ENCODE data around the gene CA6. TPM values are rescaled to one million over a fixed set of nuclear protein-coding genes. Genes with fewer than 3 reads are reported as not detected.
A peak's percentile ranks its signal among the peaks of the same experiment; 100 is the strongest.
"Not testable (repeated sequence)": the region's sequence is repeated elsewhere in the genome, so short reads cannot be mapped to it uniquely, and the experiment has no call there.

CA6 gene
- total and polyA plus RNA-seq, 4 experiments from 2014 or later: 0.35 to 2.5 TPM; not detected in 2

GRCh38 chr1:8966606-8967005, 20.9 kb downstream of the CA6 start:
- Histone ChIP-seq H3K4me1 (ENCODE audit: insufficient read depth, low read length) (peaks cover 36% of the 10 kb centered on the region), H3K36me3 (ENCODE audit: insufficient read depth, low read length) (no peaks in the 10 kb centered on the region), H3K9me3 (ENCODE audit: control insufficient read depth in 1 of 2, low read length in 2 of 2) (no peaks in the 10 kb centered on the region), H3K4me3 (ENCODE audit: low read length in 2 of 2) (peak overlapping the region in 1 of 2 donors; percentile 5), H3K27ac (ENCODE audit: low read depth, low read length) (no peak overlapping the region), H3K27me3 (ENCODE audit: insufficient read depth, low read length) (no peaks in the 10 kb centered on the region)
- no peak for DNase-seq
- H3K27ac Mint-ChIP-seq: peak overlapping the region in 1 of 7 donors; percentile 42
- intact Hi-C loops (cut with micrococcal nuclease): no loop called here
- peaks cover 8 to 32% of the 10 kb centered on the region in 2 donors for H3K36me3 Mint-ChIP-seq
- H3K27me3 Mint-ChIP-seq: peaks cover 0 to 1% of the 10 kb centered on the region in 2 donors
- peaks cover 0 to 2% (median 0%) of the 10 kb centered on the region in 8 donors for H3K9me3 Mint-ChIP-seq
- CTCF ChIA-PET (ENCODE audit: partially characterized antibody): no interaction called here
- H3K4me3 Mint-ChIP-seq: peak overlapping the region in 5 of 8 donors; percentile 3 to 53 (median 40)
- POLR2A ChIA-PET (ENCODE audit: partially characterized antibody): interaction anchor here (4.0 kb wide), 1 partner anchor 19 kb away, joined by 12 read pairs; no protein-coding TSS in a partner anchor
- peaks cover 36 to 86% (median 51%) of the 10 kb centered on the region in 4 donors for H3K4me1 Mint-ChIP-seq

- intact Hi-C loops (cut with micrococcal nuclease); POLR2A ChIA-PET (ENCODE audit: partially characterized antibody); H3K27ac ChIP-seq (ENCODE audit: low read depth, low read length); H3K27me3 Mint-ChIP-seq; H3K27me3 ChIP-seq (ENCODE audit: insufficient read depth, low read length); H3K9me3 ChIP-seq (ENCODE audit: control insufficient read depth in 1 of 2, low read length in 2 of 2); H3K9me3 Mint-ChIP-seq; H3K36me3 ChIP-seq (ENCODE audit: insufficient read depth, low read length); DNase-seq; H3K4me3 ChIP-seq (ENCODE audit: low read length in 2 of 2): not testable (repeated sequence)
- peaks cover 31% of the 10 kb centered on the region for H3K4me1 ChIP-seq (ENCODE audit: insufficient read depth, low read length)
- peak overlapping the region in 7 of 8 donors; percentile 80 to 96 (median 94) for H3K4me3 Mint-ChIP-seq
- CTCF ChIA-PET (ENCODE audit: partially characterized antibody): interaction anchor here (0.7 kb wide), 1 partner anchor 36 kb away, joined by 4 read pairs; no protein-coding TSS in a partner anchor
- peaks cover 34 to 85% (median 50%) of the 10 kb centered on the region in 4 donors for H3K4me1 Mint-ChIP-seq
- peaks cover 4 to 25% of the 10 kb centered on the region in 2 donors for H3K36me3 Mint-ChIP-seq
- H3K27ac Mint-ChIP-seq: peak overlapping the region; percentile 50 to 94 (median 67)
These were observed 23.2 kb downstream of the CA6 start for GRCh38 chr1:8968902-8969301.

- Histone ChIP-seq H3K4me1 (ENCODE audit: insufficient read depth, low read length) (peaks cover 31% of the 10 kb centered on the region), H3K27ac (ENCODE audit: low read depth, low read length) (peak overlapping the region; percentile 45), H3K4me3 (ENCODE audit: low read length in 2 of 2) (no peak overlapping the region), H3K9me3 (ENCODE audit: control insufficient read depth in 1 of 2, low read length in 2 of 2) (no peaks in the 10 kb centered on the region), H3K36me3 (ENCODE audit: insufficient read depth, low read length) (no peaks in the 10 kb centered on the region), H3K27me3 (ENCODE audit: insufficient read depth, low read length) (no peaks in the 10 kb centered on the region)
- peaks cover 31 to 77% (median 43%) of the 10 kb centered on the region in 4 donors for H3K4me1 Mint-ChIP-seq
- H3K9me3 Mint-ChIP-seq: peaks cover 0 to 2% (median 0%) of the 10 kb centered on the region in 8 donors
- intact Hi-C loops (cut with micrococcal nuclease): loop anchor here (2.0 to 5.0 kb wide), 2 partner anchors 19 to 53 kb away; no protein-coding TSS in a partner anchor
- H3K4me3 Mint-ChIP-seq: peak overlapping the region; percentile 83 to 96 (median 92)
- peaks cover 1 to 17% of the 10 kb centered on the region in 2 donors for H3K36me3 Mint-ChIP-seq
- POLR2A ChIA-PET (ENCODE audit: partially characterized antibody): interaction anchor here (1.8 kb wide), 3 partner anchors 18 to 91 kb away, joined by 7 to 9 read pairs (median 8); partner anchors contain the start of gene ENO1
- CTCF ChIA-PET (ENCODE audit: partially characterized antibody): interaction anchor here (0.6 to 3.5 kb wide), 5 partner anchors 18 to 90 kb away, joined by 3 to 38 read pairs (median 5); no protein-coding TSS in a partner anchor
- DNase-seq: no peak
- peak overlapping the region; percentile 54 to 93 (median 73) for H3K27ac Mint-ChIP-seq
- H3K27me3 Mint-ChIP-seq: peaks cover 0 to 1% of the 10 kb centered on the region in 2 donors
These were observed 24.3 kb downstream of the CA6 start for GRCh38 chr1:8969937-8970336.

- no peaks in the 10 kb centered on the region for H3K27me3 Mint-ChIP-seq
- Histone ChIP-seq H3K4me3 (ENCODE audit: low read length in 2 of 2) (peak overlapping the region; percentile 14 to 19), H3K9me3 (ENCODE audit: control insufficient read depth in 1 of 2, low read length in 2 of 2) (no peaks in the 10 kb centered on the region), H3K27ac (ENCODE audit: low read depth, low read length) (peak overlapping the region; percentile 45), H3K4me1 (ENCODE audit: insufficient read depth, low read length) (peaks cover 31% of the 10 kb centered on the region), H3K36me3 (ENCODE audit: insufficient read depth, low read length) (no peaks in the 10 kb centered on the region), H3K27me3 (ENCODE audit: insufficient read depth, low read length) (no peaks in the 10 kb centered on the region)
- H3K9me3 Mint-ChIP-seq: peaks cover 0 to 2% (median 0%) of the 10 kb centered on the region in 8 donors
- peak; percentile 59 to 74 (median 66) for DNase-seq
- intact Hi-C loops (cut with micrococcal nuclease): loop anchor here (2.0 to 5.0 kb wide), 2 partner anchors 18 to 54 kb away; no protein-coding TSS in a partner anchor
- peak overlapping the region; percentile 83 to 96 (median 92) for H3K4me3 Mint-ChIP-seq
- ChIA-PET POLR2A (ENCODE audit: partially characterized antibody) (interaction anchor here (0.7 to 1.8 kb wide), 5 partner anchors 13 to 92 kb away, joined by 4 to 9 read pairs (median 7); partner anchors contain the start of gene ENO1), CTCF (ENCODE audit: partially characterized antibody) (interaction anchor here (0.7 to 3.5 kb wide), 9 partner anchors 8 to 91 kb away, joined by 3 to 38 read pairs (median 4); no protein-coding TSS in a partner anchor)
- peak overlapping the region; percentile 73 to 97 (median 93) for H3K27ac Mint-ChIP-seq
- H3K36me3 Mint-ChIP-seq: peaks cover 1 to 13% of the 10 kb centered on the region in 2 donors
- peaks cover 27 to 68% (median 39%) of the 10 kb centered on the region in 4 donors for H3K4me1 Mint-ChIP-seq
These were observed 25.2 kb downstream of the CA6 start for GRCh38 chr1:8970870-8971337.

- no peaks in the 10 kb centered on the region for H3K9me3 ChIP-seq (ENCODE audit: control insufficient read depth in 1 of 2, low read length in 2 of 2)
- intact Hi-C loops (cut with micrococcal nuclease): loop anchor here (5.0 kb wide), 1 partner anchor 57 kb away; no protein-coding TSS in a partner anchor
- Mint-ChIP-seq H3K4me1 (peaks cover 14 to 35% (median 23%) of the 10 kb centered on the region in 4 donors), H3K36me3 (peaks cover 1 to 2% of the 10 kb centered on the region in 2 donors), H3K9me3 (no peaks in the 10 kb centered on the region), H3K27me3 (peaks cover 2 to 3% of the 10 kb centered on the region in 2 donors), H3K4me3 (no peak overlapping the region), H3K27ac (peak overlapping the region in 1 of 7 donors; percentile 8)
- peaks cover 14% of the 10 kb centered on the region for H3K4me1 ChIP-seq (ENCODE audit: insufficient read depth, low read length)
- DNase-seq: no peak
- H3K27ac ChIP-seq (ENCODE audit: low read depth, low read length): no peak overlapping the region
- ChIA-PET POLR2A (ENCODE audit: partially characterized antibody) (no interaction called here), CTCF (ENCODE audit: partially characterized antibody) (no interaction called here)
- H3K27me3 ChIP-seq (ENCODE audit: insufficient read depth, low read length): no peaks in the 10 kb centered on the region
- H3K36me3 ChIP-seq (ENCODE audit: insufficient read depth, low read length): no peaks in the 10 kb centered on the region
- no peak overlapping the region for H3K4me3 ChIP-seq (ENCODE audit: low read length in 2 of 2)
These were observed 28.9 kb downstream of the CA6 start for GRCh38 chr1:8974551-8974950.

- intact Hi-C loops (cut with micrococcal nuclease): no loop called here
- H3K9me3 ChIP-seq (ENCODE audit: control insufficient read depth in 1 of 2, low read length in 2 of 2): no peaks in the 10 kb centered on the region
- no peak overlapping the region for H3K27ac Mint-ChIP-seq
- H3K36me3 Mint-ChIP-seq: no peaks in the 10 kb centered on the region
- H3K4me1 ChIP-seq (ENCODE audit: insufficient read depth, low read length): peaks cover 8% of the 10 kb centered on the region
- no peak overlapping the region for H3K4me3 Mint-ChIP-seq
- H3K27me3 Mint-ChIP-seq: peaks cover 2 to 4% of the 10 kb centered on the region in 2 donors
- peaks cover 8 to 18% (median 12%) of the 10 kb centered on the region in 4 donors for H3K4me1 Mint-ChIP-seq
- ChIA-PET CTCF (ENCODE audit: partially characterized antibody) (interaction anchor here (0.5 to 1.4 kb wide), 4 partner anchors 9 to 76 kb away, joined by 3 to 4 read pairs (median 3); no protein-coding TSS in a partner anchor), POLR2A (ENCODE audit: partially characterized antibody) (no interaction called here)
- no peak overlapping the region for H3K4me3 ChIP-seq (ENCODE audit: low read length in 2 of 2)
- no peaks in the 10 kb centered on the region for H3K9me3 Mint-ChIP-seq
- no peak overlapping the region for H3K27ac ChIP-seq (ENCODE audit: low read depth, low read length)
- no peaks in the 10 kb centered on the region for H3K27me3 ChIP-seq (ENCODE audit: insufficient read depth, low read length)
- no peak for DNase-seq
- no peaks in the 10 kb centered on the region for H3K36me3 ChIP-seq (ENCODE audit: insufficient read depth, low read length)
These were observed 30.7 kb downstream of the CA6 start for GRCh38 chr1:8976338-8976737.

GRCh38 chr1:8976896-8977450, 31.3 kb downstream of the CA6 start:
- no peak for DNase-seq
- H3K4me3 ChIP-seq (ENCODE audit: low read length in 2 of 2): no peak overlapping the region
- H3K9me3 Mint-ChIP-seq: no peaks in the 10 kb centered on the region
- CTCF ChIA-PET (ENCODE audit: partially characterized antibody): interaction anchor here (0.5 to 1.4 kb wide), 5 partner anchors 9 to 76 kb away, joined by 3 to 5 read pairs (median 3); no protein-coding TSS in a partner anchor
- no peak overlapping the region for H3K27ac ChIP-seq (ENCODE audit: low read depth, low read length)
- POLR2A ChIA-PET (ENCODE audit: partially characterized antibody): no interaction called here
- H3K27me3 ChIP-seq (ENCODE audit: insufficient read depth, low read length): no peaks in the 10 kb centered on the region
- peaks cover 2% of the 10 kb centered on the region for H3K4me1 ChIP-seq (ENCODE audit: insufficient read depth, low read length)
- H3K4me1 Mint-ChIP-seq: peaks cover 2 to 12% (median 6%) of the 10 kb centered on the region in 4 donors
- H3K9me3 ChIP-seq (ENCODE audit: control insufficient read depth in 1 of 2, low read length in 2 of 2): no peaks in the 10 kb centered on the region
- H3K36me3 ChIP-seq (ENCODE audit: insufficient read depth, low read length): no peaks in the 10 kb centered on the region
- H3K27me3 Mint-ChIP-seq: peaks cover 2 to 4% of the 10 kb centered on the region in 2 donors
- no peaks in the 10 kb centered on the region for H3K36me3 Mint-ChIP-seq
- no peak overlapping the region for H3K27ac Mint-ChIP-seq
- intact Hi-C loops (cut with micrococcal nuclease): no loop called here
- no peak overlapping the region for H3K4me3 Mint-ChIP-seq

All from CD4-positive, alpha-beta memory T cell (primary cell).